Mesenchymal stem cell (in vitro differentiated cells and primary cell): Measurements from ENCODE around the gene ARL13B.
"Not testable (repeated sequence)": the region's sequence is repeated elsewhere in the genome, so short reads cannot be mapped to it uniquely, and the experiment has no call there.

ENCODE experiments used
- DNase-seq: peaks from one replicate; pipeline ENCODE4 v3.0.0-alpha.2; 2013
- H2AFZ ChIP-seq: one replicate; pipeline ENCODE4 v1.6.1; 2013; ENCODE audit warnings: low read depth, mild to moderate bottlenecking, control low read depth, inconsistent platforms, low read length, moderate library complexity
- H2AK5ac ChIP-seq: 2 replicates; pipeline ENCODE4 v1.6.1; 2013; ENCODE audit warnings: low read length, moderate library complexity, mild to moderate bottlenecking, inconsistent platforms; ENCODE audit not compliant: severe bottlenecking
- H2BK120ac ChIP-seq: one replicate; pipeline ENCODE4 v1.6.1; 2013; ENCODE audit warnings: low read depth, mild to moderate bottlenecking, inconsistent platforms, low read length, moderate library complexity
- H2BK12ac ChIP-seq, 2 experiments: one replicate each; pipeline ENCODE4 v1.6.1; 2013; ENCODE audit warnings: inconsistent platforms in 2 of 2, low read length in 2 of 2, mild to moderate bottlenecking in 2 of 2, moderate library complexity in 2 of 2, control low read depth in 1 of 2
- H2BK15ac ChIP-seq: one replicate; pipeline ENCODE4 v1.6.1; 2013; ENCODE audit warnings: mild to moderate bottlenecking, low read depth, inconsistent platforms; ENCODE audit not compliant: poor library complexity, severe bottlenecking
- H2BK5ac ChIP-seq: 2 replicates; pipeline ENCODE4 v1.6.1; 2013; ENCODE audit warnings: low read depth, mild to moderate bottlenecking, low read length, control low read depth, inconsistent platforms; ENCODE audit not compliant: poor library complexity, severe bottlenecking
- H3K14ac ChIP-seq, 2 experiments: one replicate each; pipeline ENCODE4 v1.6.1; 2013; ENCODE audit warnings: inconsistent platforms in 2 of 2, low read length in 2 of 2, control low read depth in 1 of 2, mild to moderate bottlenecking in 1 of 2, moderate library complexity in 1 of 2
- H3K18ac ChIP-seq, 2 experiments: one replicate each; pipeline ENCODE4 v1.6.1; 2013; ENCODE audit warnings: inconsistent platforms in 2 of 2, low read length in 2 of 2, control low read depth in 1 of 2, low read depth in 1 of 2, mild to moderate bottlenecking in 1 of 2
- H3K23ac ChIP-seq, 2 experiments: one replicate each; pipeline ENCODE4 v1.6.1; 2013; ENCODE audit warnings: inconsistent platforms in 2 of 2, low read length in 2 of 2, mild to moderate bottlenecking in 2 of 2, moderate library complexity in 2 of 2, control low read depth in 1 of 2
- H3K27ac ChIP-seq: 2 replicates; pipeline ENCODE4 v1.5.1; 2013; ENCODE audit warnings: mild to moderate bottlenecking, moderate library complexity, low read length, control low read depth, inconsistent platforms; ENCODE audit not compliant: poor library complexity, severe bottlenecking
- H3K27me3 ChIP-seq, 2 experiments: 2 replicates each; pipeline versions ENCODE4 v1.6.1 to v1.7.0; 2013; ENCODE audit warnings: low read length in 2 of 2, mild to moderate bottlenecking in 2 of 2, moderate library complexity in 2 of 2, control low read depth in 1 of 2, inconsistent platforms in 1 of 2; ENCODE audit not compliant: control insufficient read depth in 1 of 2, insufficient read depth in 1 of 2
- H3K36me3 ChIP-seq, 2 experiments: 2 replicates each; pipeline versions ENCODE4 v1.6.1 to v1.7.0; 2013; ENCODE audit warnings: low read length in 2 of 2, control low read depth in 1 of 2, inconsistent platforms in 1 of 2, low read depth in 1 of 2, mild to moderate bottlenecking in 1 of 2; ENCODE audit not compliant: insufficient read depth in 2 of 2, control insufficient read depth in 1 of 2
- H3K4ac ChIP-seq, 2 experiments: one replicate each; pipeline ENCODE4 v1.6.1; 2013; ENCODE audit warnings: inconsistent platforms in 2 of 2, low read length in 2 of 2, mild to moderate bottlenecking in 2 of 2, moderate library complexity in 2 of 2, control low read depth in 1 of 2, low read depth in 1 of 2
- H3K4me1 ChIP-seq: 2 replicates; pipeline ENCODE4 v1.6.1; 2013; ENCODE audit warnings: low read depth, low read length, control low read depth; ENCODE audit not compliant: control insufficient read depth, insufficient read depth
- H3K4me2 ChIP-seq: 2 replicates; pipeline ENCODE4 v1.6.1; 2013; ENCODE audit warnings: low read length, mild to moderate bottlenecking, inconsistent platforms; ENCODE audit not compliant: poor library complexity, severe bottlenecking
- H3K4me3 ChIP-seq, 2 experiments: 2 replicates each; pipeline versions ENCODE4 v1.5.1 to v1.7.0; 2013; ENCODE audit warnings: low read length in 2 of 2, mild to moderate bottlenecking in 2 of 2, control low read depth in 1 of 2, low read depth in 1 of 2; ENCODE audit not compliant: insufficient read depth in 1 of 2
- H3K79me1 ChIP-seq: replicated peaks from 2 replicates; pipeline ENCODE4 v1.6.1; 2013; ENCODE audit warnings: mild to moderate bottlenecking, control low read depth, low read length, inconsistent platforms; ENCODE audit not compliant: poor library complexity, severe bottlenecking
- H3K9ac ChIP-seq: 2 replicates; pipeline ENCODE4 v1.7.0; 2013; ENCODE audit warnings: mild to moderate bottlenecking, low read length, moderate library complexity
- H3K9me3 ChIP-seq: 2 replicates; pipeline ENCODE4 v1.7.0; 2013; ENCODE audit warnings: mild to moderate bottlenecking, low read length; ENCODE audit not compliant: control insufficient read depth
- H4K8ac ChIP-seq: one replicate; pipeline ENCODE4 v1.6.1; 2013; ENCODE audit warnings: inconsistent platforms, mild to moderate bottlenecking, low read length, moderate library complexity
- H4K91ac ChIP-seq: one replicate; pipeline ENCODE4 v1.6.1; 2013; ENCODE audit warnings: mild to moderate bottlenecking, low read length, inconsistent platforms
- WGBS: methylation state at CpG from one replicate; pipeline ENCODE4 v1.1.7; 2013; ENCODE audit warnings: mixed read lengths; 5-methylcytosine and 5-hydroxymethylcytosine counted together

Gene ARL13B

GRCh38 chr3:94043285-94043684, 63.3 kb downstream of the ARL13B start:
- H2AFZ ChIP-seq, result no peak overlapping the region
- no peak overlapping the region for H4K8ac ChIP-seq
- H2BK5ac ChIP-seq, result no peak overlapping the region
- H2AK5ac ChIP-seq, result no peak overlapping the region
- H2BK15ac ChIP-seq, result no peak overlapping the region
- H3K4me3 ChIP-seq, result no peak overlapping the region
- no peaks in the 10 kb centered on the region for H3K4me1 ChIP-seq
- no peak overlapping the region for H3K23ac ChIP-seq
- H3K4me2 ChIP-seq, result no peak overlapping the region
- no peaks in the 10 kb centered on the region for H3K9me3 ChIP-seq
- H2BK120ac ChIP-seq, result no peak overlapping the region
- H4K91ac ChIP-seq, result no peak overlapping the region
- no peak overlapping the region for H3K4ac ChIP-seq
- H3K36me3 ChIP-seq, result peaks cover 12 to 17% of the 10 kb centered on the region in 2 experiments
- peak; percentile 8 for DNase-seq
- no peak overlapping the region for H2BK12ac ChIP-seq
- no peak overlapping the region for H3K27ac ChIP-seq
- H3K27me3 ChIP-seq, result no peaks in the 10 kb centered on the region
- H3K79me1 ChIP-seq, result peaks cover 2% of the 10 kb centered on the region
- no peak overlapping the region for H3K14ac ChIP-seq
- no peak overlapping the region for H3K18ac ChIP-seq
- no CpG with 5 or more reads among the region's 1 CpG for WGBS
- H3K9ac ChIP-seq, result no peak overlapping the region

- not testable (repeated sequence) for H2BK5ac ChIP-seq, H3K9me3 ChIP-seq, H2BK15ac ChIP-seq, H3K23ac ChIP-seq, H2BK12ac ChIP-seq, H2AFZ ChIP-seq, H3K27me3 ChIP-seq, H3K4me2 ChIP-seq, H3K9ac ChIP-seq, H4K91ac ChIP-seq, H3K4me3 ChIP-seq, H3K4ac ChIP-seq, H3K79me1 ChIP-seq, H2BK120ac ChIP-seq, H2AK5ac ChIP-seq, H4K8ac ChIP-seq, DNase-seq, H3K18ac ChIP-seq, H3K4me1 ChIP-seq, H3K14ac ChIP-seq, H3K27ac ChIP-seq
- 97% methylated on average over 61 of the region's 61 CpGs for WGBS
- peaks cover 12 to 17% of the 10 kb centered on the region in 2 experiments for H3K36me3 ChIP-seq
Measured at GRCh38 chr3:94044100-94044936, 64.4 kb downstream of the ARL13B start.

- no peak overlapping the region for H4K8ac ChIP-seq
- H3K9me3 ChIP-seq, result no peaks in the 10 kb centered on the region
- H2BK15ac ChIP-seq, result no peak overlapping the region
- H3K27me3 ChIP-seq, result no peaks in the 10 kb centered on the region
- H4K91ac ChIP-seq, result no peak overlapping the region
- H3K4me2 ChIP-seq, result no peak overlapping the region
- H3K9ac ChIP-seq, result no peak overlapping the region
- H2BK5ac ChIP-seq, result no peak overlapping the region
- H2BK12ac ChIP-seq, result no peak overlapping the region
- no peak overlapping the region for H2AK5ac ChIP-seq
- DNase-seq, result no peak
- no peak overlapping the region for H3K27ac ChIP-seq
- H3K4me1 ChIP-seq, result no peaks in the 10 kb centered on the region
- H3K23ac ChIP-seq, result no peak overlapping the region
- no CpG with 5 or more reads among the region's 2 CpGs for WGBS
- H3K36me3 ChIP-seq, result peaks cover 12 to 17% of the 10 kb centered on the region in 2 experiments
- H2BK120ac ChIP-seq, result no peak overlapping the region
- H3K79me1 ChIP-seq, result peaks cover 5% of the 10 kb centered on the region
- no peak overlapping the region for H3K14ac ChIP-seq
- no peak overlapping the region for H3K18ac ChIP-seq
- no peak overlapping the region for H3K4me3 ChIP-seq
- H3K4ac ChIP-seq, result no peak overlapping the region
- H2AFZ ChIP-seq, result no peak overlapping the region
Measured at GRCh38 chr3:94046533-94046932, 66.6 kb downstream of the ARL13B start.

GRCh38 chr3:94049267-94049666, 69.3 kb downstream of the ARL13B start:
- Histone ChIP-seq H3K9me3 (no peaks in the 10 kb centered on the region), H3K79me1 (peaks cover 5% of the 10 kb centered on the region), H3K4ac (no peak overlapping the region), H3K4me1 (no peaks in the 10 kb centered on the region), H3K27ac (no peak overlapping the region), H4K91ac (no peak overlapping the region), H2AK5ac (no peak overlapping the region), H3K18ac (no peak overlapping the region), H2BK15ac (no peak overlapping the region), H3K4me2 (no peak overlapping the region), H3K4me3 (no peak overlapping the region), H3K36me3 (peaks cover 9 to 24% of the 10 kb centered on the region in 2 experiments), H3K14ac (no peak overlapping the region), H2AFZ (no peak overlapping the region), H4K8ac (no peak overlapping the region), H2BK5ac (no peak overlapping the region), H3K23ac (no peak overlapping the region), H2BK12ac (no peak overlapping the region), H3K9ac (no peak overlapping the region), H2BK120ac (no peak overlapping the region), H3K27me3 (no peaks in the 10 kb centered on the region)
- no CpG with 5 or more reads among the region's 2 CpGs for WGBS
- no peak for DNase-seq
